T-cell (primary cell): ENCODE results near the gene KCNMA1. TPM values are rescaled to one million over a fixed set of nuclear protein-coding genes. Genes with fewer than 3 reads are reported as not detected.

Experiments used
- ATAC-seq, 4 experiments: fragments of 200-7000 bp in 3 of 4; fragments of 150-1000 bp in 1 of 4; cut with Tn5 transposase; replicated peaks in 1 of 4; 1 replicate in 3 of 4; 2 replicates in 1 of 4; pipeline ENCODE4 v1.10.0; 2021; ENCODE audit warnings: moderate library complexity in 3 of 4, mild to moderate bottlenecking in 2 of 4, moderate number of reproducible peaks in 1 of 4
- CTCF ChIA-PET, 2 donors: fragments of 300-600 bp; sonication (Branson Sonifier 250); formaldehyde crosslinking; loops; one replicate each; lab custom pipeline; 2022; ENCODE audit warnings: antibody characterized with exemption in 2 of 2; lab: Charles Lee
- POLR2A ChIA-PET, 2 donors: fragments of 300-600 bp; sonication (Branson Sonifier 250); formaldehyde crosslinking; loops; one replicate each; lab custom pipeline; 2022; ENCODE audit warnings: antibody characterized with exemption in 2 of 2; lab: Charles Lee
- DNase-seq, 35 experiments: peaks; one replicate each; pipeline versions ENCODE4 v3.0.0 to v3.0.0-alpha.2; 2013 to 2023
- H3K27ac ChIP-seq: one replicate; pipeline ENCODE4 v1.5.1; 2013; ENCODE audit warnings: low read length
- H3K27me3 ChIP-seq, 2 experiments: replicated peaks in 1 of 2; 1 replicate in 1 of 2; 2 replicates in 1 of 2; pipeline versions ENCODE4 v1.6.1 to v1.7.0; 2013; ENCODE audit warnings: low read length in 1 of 2, mixed read lengths in 1 of 2; ENCODE audit not compliant: control insufficient read depth in 2 of 2, insufficient read depth in 2 of 2; ENCODE audit errors: extremely low read depth in 1 of 2
- H3K36me3 ChIP-seq, 2 donors: 1 replicate in 1 of 2; 2 replicates in 1 of 2; pipeline versions ENCODE4 v1.6.1 to v1.7.0; 2013; ENCODE audit warnings: low read length in 1 of 2; ENCODE audit not compliant: control insufficient read depth in 2 of 2, insufficient read depth in 1 of 2; ENCODE audit errors: extremely low read depth in 1 of 2
- H3K4me1 ChIP-seq, 2 experiments: 1 replicate in 1 of 2; 2 replicates in 1 of 2; pipeline versions ENCODE4 v1.6.1 to v1.7.0; 2013; ENCODE audit warnings: low read length in 2 of 2, mixed read lengths in 1 of 2; ENCODE audit not compliant: insufficient read depth in 2 of 2, control insufficient read depth in 1 of 2; ENCODE audit errors: extremely low read depth in 1 of 2
- H3K4me3 ChIP-seq, 2 donors: 1 replicate in 1 of 2; 2 replicates in 1 of 2; pipeline versions ENCODE4 v1.5.1 to v1.7.0; 2013; ENCODE audit warnings: mild to moderate bottlenecking in 2 of 2, low read length in 1 of 2, moderate library complexity in 1 of 2; ENCODE audit not compliant: control insufficient read depth in 1 of 2; ENCODE audit errors: extremely low read depth in 1 of 2
- H3K9me3 ChIP-seq: 2 replicates; pipeline ENCODE4 v1.7.0; 2013
- H3K27ac Mint-ChIP-seq, 2 donors: one replicate each; pipeline ENCODE4 v1.8.0; 2020 to 2021; ENCODE audit warnings: mild to moderate bottlenecking in 2 of 2, mixed read lengths in 2 of 2
- H3K27me3 Mint-ChIP-seq, 2 donors: one replicate each; pipeline ENCODE4 v1.8.0; 2021 to 2022; ENCODE audit warnings: mixed read lengths in 2 of 2
- H3K36me3 Mint-ChIP-seq: one replicate; pipeline ENCODE4 v1.8.0; 2021; ENCODE audit warnings: mixed read lengths
- H3K4me1 Mint-ChIP-seq, 3 donors: one replicate each; pipeline ENCODE4 v1.8.0; 2020 to 2022; ENCODE audit warnings: mixed read lengths in 3 of 3, mild to moderate bottlenecking in 1 of 3
- H3K4me3 Mint-ChIP-seq, 3 donors: one replicate each; pipeline ENCODE4 v1.8.0; 2020 to 2022; ENCODE audit warnings: mild to moderate bottlenecking in 3 of 3, mixed read lengths in 3 of 3, moderate library complexity in 3 of 3
- H3K9me3 Mint-ChIP-seq, 3 donors: one replicate each; pipeline ENCODE4 v1.8.0; 2020 to 2022; ENCODE audit warnings: mixed read lengths in 3 of 3
- WGBS: methylation state at CpG from one replicate; pipeline ENCODE4 v1.1.5; 2013; ENCODE audit warnings: missing lambda C conversion rate; ENCODE audit not compliant: insufficient coverage; 5-methylcytosine and 5-hydroxymethylcytosine counted together
- total RNA-seq, 35 experiments: library from RNA in 6 of 35; stranded (reverse) in 6 of 35; fragments of 120-200 nt in 1 of 35; gene quantifications; one replicate each; pipeline versions ENCODE4 v1.2.1 to v1.2.4 and lab custom pipeline; 2013 to 2026

The KCNMA1 gene
- total RNA-seq, 5 donors from 2014 or later (not counting 1 experiment from before 2014, with no cell fraction given) = 0.14 to 1.6 (median 0.60) TPM

DNA sequence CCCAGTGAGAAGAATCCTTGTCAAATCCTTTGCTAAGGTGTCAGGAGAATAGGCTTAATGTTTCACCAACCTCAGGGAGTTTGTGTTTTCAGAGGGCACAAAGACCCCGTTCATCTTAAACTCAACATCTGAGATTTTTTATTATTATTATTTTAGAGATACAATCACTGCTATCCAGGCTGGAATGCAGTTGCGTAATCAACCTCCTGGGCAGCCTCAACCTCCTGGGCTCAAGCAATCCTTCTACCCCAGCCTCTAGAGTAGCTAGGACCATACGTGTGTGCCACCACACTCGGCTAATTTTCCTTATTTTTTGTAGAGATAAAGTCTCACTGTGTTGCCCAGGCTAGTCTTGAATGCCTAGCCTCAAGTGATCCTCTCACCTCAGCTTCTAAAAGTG is 599.2 kb downstream of the KCNMA1 start:
- WGBS = no CpG with 5 or more reads among the region's 4 CpGs
- no peak overlapping the region for H3K4me3 Mint-ChIP-seq
- ATAC-seq = no peak

DNA sequence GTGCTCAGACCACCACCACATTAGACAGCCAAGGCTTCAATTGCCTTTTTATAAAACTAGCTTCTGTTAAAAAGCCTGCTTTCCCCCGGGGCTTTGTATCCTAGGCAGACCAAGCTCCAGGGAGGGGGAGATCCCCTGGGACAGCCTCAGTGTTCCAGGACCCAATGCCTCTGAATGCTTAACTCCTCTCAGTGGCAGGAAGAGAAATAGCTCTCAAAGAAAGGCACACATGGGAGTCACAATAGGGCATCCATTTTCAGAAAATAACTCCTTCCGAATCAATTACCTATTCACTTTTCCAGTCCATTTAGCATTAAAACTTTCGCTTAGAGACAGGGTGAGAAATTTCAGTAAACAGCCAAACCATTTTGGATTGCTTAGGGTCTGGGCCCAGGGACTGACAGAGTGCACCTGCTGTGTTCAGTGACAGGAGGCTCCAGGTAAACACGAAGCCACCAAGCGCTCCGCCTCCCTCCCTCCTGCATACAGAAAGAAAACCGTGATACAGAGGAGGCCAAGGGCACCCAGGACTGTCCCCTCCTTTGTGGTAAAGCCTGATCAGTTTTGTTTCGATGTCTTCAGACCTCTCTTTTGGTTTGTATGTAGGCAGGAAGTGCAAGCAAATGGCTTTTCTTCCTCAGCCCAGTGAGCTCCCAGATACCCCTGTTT is 599.7 kb downstream of the KCNMA1 start:
- CTCF ChIA-PET = no interaction called here

More for the DNA sequence above, 599.2 kb downstream of the KCNMA1 start:
- no peaks in the 10 kb centered on the region for H3K27me3 Mint-ChIP-seq
- POLR2A ChIA-PET = no interaction called here
- H3K27me3 ChIP-seq = no peaks in the 10 kb centered on the region
- H3K4me1 ChIP-seq = peaks cover 10 to 22% of the 10 kb centered on the region in 2 experiments
- peak overlapping the region in 1 of 2 donors; percentile 49 for H3K27ac Mint-ChIP-seq
- no peak for DNase-seq
- no peaks in the 10 kb centered on the region for H3K9me3 Mint-ChIP-seq
- no peaks in the 10 kb centered on the region for H3K36me3 Mint-ChIP-seq
- H3K9me3 ChIP-seq = no peaks in the 10 kb centered on the region
- CTCF ChIA-PET = no interaction called here
- no peak overlapping the region for H3K27ac ChIP-seq
- H3K36me3 ChIP-seq = no peaks in the 10 kb centered on the region
- peaks cover 8 to 33% (median 23%) of the 10 kb centered on the region in 3 donors for H3K4me1 Mint-ChIP-seq
- H3K4me3 ChIP-seq = no peak overlapping the region

DNA sequence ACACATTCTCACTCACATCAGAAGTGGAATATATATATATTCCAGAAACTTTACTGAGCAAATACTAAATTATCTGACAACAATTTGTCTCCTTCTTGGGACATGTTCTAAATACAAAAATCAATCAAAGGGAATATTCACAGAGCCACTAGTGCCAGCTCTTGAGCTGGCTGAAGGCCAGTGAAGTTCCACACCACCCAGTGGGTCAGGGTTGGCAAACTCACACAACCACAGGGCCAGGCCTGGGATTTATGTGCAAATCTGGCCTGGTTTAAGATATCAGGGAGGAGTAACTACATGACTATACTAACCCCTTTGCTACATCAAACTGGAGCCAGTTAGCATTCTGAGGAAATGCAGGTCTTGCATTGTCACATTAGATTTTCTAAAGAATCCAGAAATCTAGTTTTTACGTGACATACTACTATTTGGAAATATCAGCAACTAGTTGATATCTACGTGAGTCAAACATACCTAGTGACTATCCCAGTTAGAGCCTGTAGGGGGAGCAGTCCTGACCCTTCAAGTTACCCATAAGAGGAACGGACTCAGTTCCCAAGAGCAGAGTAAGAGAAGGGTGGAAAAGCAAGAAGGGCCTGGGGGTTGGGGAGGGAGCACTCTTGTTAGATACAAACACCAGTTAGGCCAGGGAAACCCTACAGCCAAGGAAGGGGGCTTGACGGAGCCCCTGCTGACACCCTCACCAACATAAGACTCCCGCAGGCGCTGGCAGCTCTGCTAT is 600.4 kb downstream of the KCNMA1 start:
- H3K36me3 Mint-ChIP-seq = no peaks in the 10 kb centered on the region
- H3K4me1 Mint-ChIP-seq = peaks cover 8 to 33% (median 19%) of the 10 kb centered on the region in 3 donors
- Histone ChIP-seq H3K36me3 (no peaks in the 10 kb centered on the region), H3K4me1 (peaks cover 10 to 14% of the 10 kb centered on the region in 2 experiments), H3K27ac (no peak overlapping the region), H3K4me3 (no peak overlapping the region), H3K27me3 (no peaks in the 10 kb centered on the region), H3K9me3 (no peaks in the 10 kb centered on the region)
- no peak overlapping the region for H3K27ac Mint-ChIP-seq
- WGBS = 100% methylated on average over 2 of the region's 6 CpGs
- CTCF ChIA-PET = no interaction called here
- DNase-seq = peak in 1 of 35 experiments; percentile 8
- no peaks in the 10 kb centered on the region for H3K27me3 Mint-ChIP-seq
- no peak for ATAC-seq
- no peaks in the 10 kb centered on the region for H3K9me3 Mint-ChIP-seq
- POLR2A ChIA-PET = no interaction called here
- no peak overlapping the region for H3K4me3 Mint-ChIP-seq

More for the DNA sequence above, 599.7 kb downstream of the KCNMA1 start:
- peaks cover 8 to 33% (median 23%) of the 10 kb centered on the region in 3 donors for H3K4me1 Mint-ChIP-seq
- no peaks in the 10 kb centered on the region for H3K36me3 Mint-ChIP-seq
- Histone ChIP-seq H3K4me3 (no peak overlapping the region), H3K27me3 (no peaks in the 10 kb centered on the region), H3K9me3 (no peaks in the 10 kb centered on the region), H3K36me3 (no peaks in the 10 kb centered on the region), H3K27ac (no peak overlapping the region), H3K4me1 (peaks cover 10 to 21% of the 10 kb centered on the region in 2 experiments)
- 100% methylated on average over 1 of the region's 8 CpGs for WGBS
- H3K27me3 Mint-ChIP-seq = no peaks in the 10 kb centered on the region
- DNase-seq (no peak), ATAC-seq (no peak)
- H3K27ac Mint-ChIP-seq = peak overlapping the region in 1 of 2 donors; percentile 49
- no peak overlapping the region for H3K4me3 Mint-ChIP-seq
- POLR2A ChIA-PET = no interaction called here
- no peaks in the 10 kb centered on the region for H3K9me3 Mint-ChIP-seq

DNA sequence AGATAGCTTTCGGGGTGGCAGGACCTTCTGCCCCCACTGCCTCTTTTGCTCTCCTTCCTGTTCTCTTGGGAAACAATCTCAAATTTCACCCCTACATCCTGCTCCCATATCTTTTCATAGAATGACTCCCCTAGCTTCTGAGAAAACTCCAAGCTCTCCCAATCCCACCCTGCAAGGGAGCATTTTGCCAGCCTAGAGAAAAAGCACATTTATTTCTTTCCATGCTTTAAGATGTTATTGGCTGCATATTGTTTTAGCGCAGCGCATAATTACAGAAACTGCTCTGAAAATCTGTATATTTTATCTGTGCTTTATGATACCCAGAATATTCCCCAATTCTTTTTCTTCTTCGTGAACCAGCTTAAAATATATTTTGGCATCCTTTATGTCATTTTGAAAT is 601.3 kb downstream of the KCNMA1 start:
- ChIA-PET POLR2A (no interaction called here), CTCF (interaction anchor here in 1 of 2 donors (0.6 kb wide), 1 partner anchor 201 kb away, joined by 3 read pairs; no protein-coding TSS in a partner anchor)
- Mint-ChIP-seq H3K4me1 (peaks cover 0 to 24% (median 11%) of the 10 kb centered on the region in 3 donors), H3K27ac (no peak overlapping the region), H3K4me3 (no peak overlapping the region), H3K36me3 (no peaks in the 10 kb centered on the region), H3K9me3 (no peaks in the 10 kb centered on the region), H3K27me3 (no peaks in the 10 kb centered on the region)
- Histone ChIP-seq H3K9me3 (no peaks in the 10 kb centered on the region), H3K27ac (no peak overlapping the region), H3K4me3 (no peak overlapping the region), H3K36me3 (no peaks in the 10 kb centered on the region), H3K4me1 (peaks cover 4 to 9% of the 10 kb centered on the region in 2 experiments), H3K27me3 (no peaks in the 10 kb centered on the region)
- ATAC-seq (no peak), DNase-seq (no peak)
- WGBS = no CpG with 5 or more reads among the region's 4 CpGs

DNA sequence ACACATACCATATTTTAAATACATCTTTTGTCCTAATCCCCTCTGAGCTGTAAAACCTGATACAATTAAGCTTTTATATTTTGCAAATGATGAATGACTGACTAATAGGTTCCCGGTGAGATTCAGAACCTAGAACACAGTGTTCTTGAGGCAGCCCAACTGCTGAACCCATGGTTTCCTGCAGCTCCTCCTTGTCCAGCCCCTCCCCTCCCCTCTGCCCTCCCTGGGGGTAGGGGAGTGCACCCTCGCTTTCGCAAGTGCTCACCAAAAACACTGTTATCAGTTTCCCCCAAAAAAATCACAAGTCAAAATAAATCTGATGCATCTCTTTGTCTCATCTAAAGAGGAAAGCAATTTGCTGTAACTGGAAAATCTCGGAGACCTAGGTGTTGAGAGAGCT is 602.8 kb downstream of the KCNMA1 start:
- no peaks in the 10 kb centered on the region for H3K27me3 Mint-ChIP-seq
- Histone ChIP-seq H3K27ac (no peak overlapping the region), H3K27me3 (no peaks in the 10 kb centered on the region), H3K36me3 (no peaks in the 10 kb centered on the region), H3K4me1 (peaks cover 4 to 11% of the 10 kb centered on the region in 2 experiments), H3K4me3 (no peak overlapping the region), H3K9me3 (no peaks in the 10 kb centered on the region)
- peaks cover 0 to 15% (median 9%) of the 10 kb centered on the region in 3 donors for H3K4me1 Mint-ChIP-seq
- no peaks in the 10 kb centered on the region for H3K9me3 Mint-ChIP-seq
- ChIA-PET CTCF (interaction anchor here in 1 of 2 donors (0.7 kb wide), 1 partner anchor 45 kb away, joined by 3 read pairs; no protein-coding TSS in a partner anchor), POLR2A (no interaction called here)
- no peak for DNase-seq
- no peak overlapping the region for H3K27ac Mint-ChIP-seq
- no peak for ATAC-seq
- H3K36me3 Mint-ChIP-seq = no peaks in the 10 kb centered on the region
- no peak overlapping the region for H3K4me3 Mint-ChIP-seq
- no CpG with 5 or more reads among the region's 4 CpGs for WGBS

DNA sequence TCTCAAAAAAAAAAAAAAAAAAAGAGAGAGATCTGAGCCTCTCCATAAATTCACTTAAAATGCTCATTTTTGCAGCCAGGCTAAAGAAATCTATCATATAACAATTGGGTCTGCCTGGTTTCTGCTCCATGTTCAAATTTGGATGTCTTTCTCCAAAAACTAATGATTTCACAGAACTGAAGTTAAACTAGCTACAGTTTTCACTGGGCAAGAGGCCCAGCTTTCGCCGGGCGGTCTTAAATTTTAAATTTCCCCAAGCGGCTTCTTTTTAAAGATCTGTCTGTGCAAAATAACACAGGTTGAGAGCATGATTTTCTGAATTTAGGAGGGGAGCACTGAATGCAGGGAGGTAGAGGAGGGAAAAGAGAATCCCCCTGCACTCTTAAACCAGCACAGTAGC is 603.4 kb downstream of the KCNMA1 start:
- Histone ChIP-seq H3K9me3 (no peaks in the 10 kb centered on the region), H3K4me3 (no peak overlapping the region), H3K27me3 (no peaks in the 10 kb centered on the region), H3K4me1 (peaks cover 4 to 11% of the 10 kb centered on the region in 2 experiments), H3K36me3 (no peaks in the 10 kb centered on the region), H3K27ac (no peak overlapping the region)
- no peaks in the 10 kb centered on the region for H3K36me3 Mint-ChIP-seq
- H3K4me3 Mint-ChIP-seq = no peak overlapping the region
- ATAC-seq (no peak), DNase-seq (no peak)
- 100% methylated on average over 1 of the region's 4 CpGs for WGBS
- ChIA-PET CTCF (interaction anchor here in 1 of 2 donors (0.7 kb wide), 1 partner anchor 44 kb away, joined by 3 read pairs; no protein-coding TSS in a partner anchor), POLR2A (no interaction called here)
- peaks cover 0 to 14% (median 9%) of the 10 kb centered on the region in 3 donors for H3K4me1 Mint-ChIP-seq
- H3K9me3 Mint-ChIP-seq = no peaks in the 10 kb centered on the region
- H3K27ac Mint-ChIP-seq = no peak overlapping the region
- H3K27me3 Mint-ChIP-seq = peaks cover 1 to 4% of the 10 kb centered on the region in 2 donors
